Subcutaneous adipose tissue (tissue), 4 donors: ENCODE data around the gene RIPOR2. TPM values are rescaled to one million over a fixed set of nuclear protein-coding genes. Genes with fewer than 3 reads are reported as not detected.

Experiments used
- total RNA-seq, 4 donors: library from RNA; depleted of rRNA; stranded (reverse); fragments of >200 nt; gene quantifications; one replicate each; pipeline ENCODE4 v1.1.0, GENCODE V29; 2016
- TF ChIP-seq, protein P1 (sequence below): fragments of 450-650 bp; IDR thresholded peaks from one replicate; pipeline ENCODE4 v1.5.1; 2016; ENCODE audit warnings: low read depth, mild to moderate bottlenecking, control low read depth, antibody characterized with exemption, moderate library complexity

The RIPOR2 gene
- total RNA-seq, 4 donors from 2014 or later = 7.9 to 36.1 (median 9.2) TPM

DNA sequence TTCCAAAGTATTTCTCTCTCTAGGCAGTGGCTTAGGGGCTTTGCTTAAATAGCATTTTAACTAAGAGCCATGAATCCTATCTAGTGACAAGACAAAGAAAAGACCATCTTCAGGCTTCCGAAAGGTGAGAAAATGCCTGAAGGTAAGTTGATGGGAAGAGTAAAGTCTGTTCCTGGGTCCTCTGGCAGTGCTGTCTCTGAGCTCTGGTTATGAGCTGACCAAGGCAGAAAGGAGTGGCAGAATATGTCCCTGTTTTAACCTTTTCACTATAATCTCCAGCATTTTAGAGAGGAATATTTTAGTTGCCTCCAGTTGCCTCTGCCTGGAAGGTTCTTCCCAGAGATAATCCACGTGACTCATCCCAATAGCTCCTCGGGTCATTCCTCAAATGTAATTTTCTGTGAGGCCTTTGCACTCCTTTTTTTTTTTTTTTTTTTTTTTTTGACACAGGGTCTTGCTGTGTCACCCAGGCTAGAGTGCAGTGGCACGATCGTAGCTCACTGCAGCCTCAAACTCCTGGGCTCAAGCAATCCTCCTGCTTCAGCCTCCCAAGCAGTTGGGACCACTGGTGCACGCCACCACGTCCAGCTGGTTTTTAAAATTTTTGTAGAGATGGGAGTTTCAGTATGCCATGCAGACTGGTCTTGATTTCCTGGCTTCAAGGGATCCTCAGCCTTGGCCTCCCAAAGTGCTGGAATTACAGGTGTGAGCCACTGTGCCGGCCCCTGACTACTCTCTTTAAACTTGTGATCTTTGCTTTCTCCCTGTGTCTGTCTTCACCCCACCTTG lies 133.3 kb downstream of the RIPOR2 start:
- TF ChIP-seq, protein P1, sequence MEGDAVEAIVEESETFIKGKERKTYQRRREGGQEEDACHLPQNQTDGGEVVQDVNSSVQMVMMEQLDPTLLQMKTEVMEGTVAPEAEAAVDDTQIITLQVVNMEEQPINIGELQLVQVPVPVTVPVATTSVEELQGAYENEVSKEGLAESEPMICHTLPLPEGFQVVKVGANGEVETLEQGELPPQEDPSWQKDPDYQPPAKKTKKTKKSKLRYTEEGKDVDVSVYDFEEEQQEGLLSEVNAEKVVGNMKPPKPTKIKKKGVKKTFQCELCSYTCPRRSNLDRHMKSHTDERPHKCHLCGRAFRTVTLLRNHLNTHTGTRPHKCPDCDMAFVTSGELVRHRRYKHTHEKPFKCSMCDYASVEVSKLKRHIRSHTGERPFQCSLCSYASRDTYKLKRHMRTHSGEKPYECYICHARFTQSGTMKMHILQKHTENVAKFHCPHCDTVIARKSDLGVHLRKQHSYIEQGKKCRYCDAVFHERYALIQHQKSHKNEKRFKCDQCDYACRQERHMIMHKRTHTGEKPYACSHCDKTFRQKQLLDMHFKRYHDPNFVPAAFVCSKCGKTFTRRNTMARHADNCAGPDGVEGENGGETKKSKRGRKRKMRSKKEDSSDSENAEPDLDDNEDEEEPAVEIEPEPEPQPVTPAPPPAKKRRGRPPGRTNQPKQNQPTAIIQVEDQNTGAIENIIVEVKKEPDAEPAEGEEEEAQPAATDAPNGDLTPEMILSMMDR = no peak

DNA sequence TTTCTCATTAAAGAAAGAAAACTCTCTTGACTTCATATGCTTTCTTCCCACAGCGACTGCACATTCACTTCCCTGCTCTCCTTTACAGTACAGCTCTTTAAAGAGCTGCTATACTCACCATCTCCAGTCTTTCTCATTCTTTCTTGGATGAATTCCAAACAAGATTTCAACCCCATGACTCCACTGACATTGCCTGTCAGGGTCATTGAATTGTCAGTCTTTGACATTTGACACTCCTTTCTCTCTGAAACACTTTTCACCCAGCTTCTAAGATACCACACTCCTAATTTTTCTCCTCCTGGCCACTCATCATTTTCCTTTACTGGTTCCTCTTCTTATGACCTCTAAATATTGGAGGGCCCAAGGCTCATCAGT lies 136.2 kb downstream of the RIPOR2 start:
- TF ChIP-seq, protein P1 = no peak

GRCh38 chr6:24798740-24799540 lies 136.8 kb downstream of the RIPOR2 start, which contains the start of gene ARMH2:
ARMH2 (minus strand) TSS chr6:24798917; CDS start chr6:24798857, 60 bp downstream.
- TF ChIP-seq, protein P1 = no peak

DNA sequence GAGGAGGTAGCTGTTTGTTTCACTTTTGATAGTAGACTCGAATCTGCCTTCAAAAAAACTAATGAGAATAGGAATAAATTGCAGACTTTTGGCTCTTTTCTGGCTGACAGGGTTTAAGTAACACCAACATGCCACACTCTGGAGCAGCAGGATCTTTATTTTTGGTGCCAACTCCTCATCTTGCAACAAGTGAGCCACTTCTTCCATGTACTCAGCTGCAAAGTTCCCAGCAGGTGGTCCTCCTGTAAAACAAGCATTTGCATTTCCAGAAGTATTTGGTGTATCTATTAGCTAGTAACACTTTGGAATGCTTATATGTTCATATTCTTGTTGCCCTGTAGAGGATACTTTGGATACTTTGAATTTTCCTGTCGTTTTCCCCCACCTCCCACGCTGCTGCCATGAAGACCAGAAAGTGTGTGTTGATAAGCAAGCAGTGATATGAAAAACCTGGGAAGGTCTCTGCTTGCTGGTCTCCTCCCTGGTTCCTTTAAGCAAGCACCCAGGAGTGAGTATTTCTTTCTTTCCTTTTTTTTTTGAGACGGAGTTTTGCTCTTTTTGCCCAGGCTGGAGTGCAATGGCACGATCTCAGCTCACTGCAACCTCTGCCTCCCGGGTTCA lies 138.1 kb downstream of the RIPOR2 start:
- TF ChIP-seq, protein P1 = no peak

DNA sequence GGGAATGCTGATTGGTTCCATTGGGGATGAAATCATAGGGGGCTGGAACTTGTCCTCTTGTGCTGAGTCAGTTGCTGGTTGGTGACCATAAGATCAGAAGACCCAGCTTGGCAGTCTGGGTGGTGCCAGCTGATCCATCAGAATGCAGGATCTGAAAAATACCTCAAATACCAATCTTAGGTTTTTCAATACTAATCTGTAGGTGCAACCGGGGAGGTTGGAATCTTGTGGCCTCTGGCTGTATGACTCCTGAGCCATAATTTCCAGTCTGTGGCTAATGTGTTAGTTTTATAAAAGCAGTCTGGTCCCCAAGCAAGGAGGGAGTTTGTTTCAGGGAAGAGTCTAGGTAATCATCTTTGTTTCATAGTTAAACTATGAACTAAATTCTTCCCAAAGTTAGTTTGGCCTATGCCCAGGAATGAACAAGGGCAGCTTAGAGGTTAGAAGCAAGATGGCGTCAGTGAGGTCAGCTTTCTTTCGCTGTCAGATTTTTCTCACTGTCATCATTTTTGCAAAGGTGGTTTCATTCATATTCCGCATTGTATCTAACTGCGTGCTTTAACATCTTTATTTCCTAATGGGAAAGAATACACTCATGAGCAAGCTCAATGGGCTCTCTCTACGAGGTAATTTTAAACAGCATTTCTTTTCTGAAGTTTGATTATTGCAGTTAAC lies 139.0 kb downstream of the RIPOR2 start:
- TF ChIP-seq, protein P1 = no peak

DNA sequence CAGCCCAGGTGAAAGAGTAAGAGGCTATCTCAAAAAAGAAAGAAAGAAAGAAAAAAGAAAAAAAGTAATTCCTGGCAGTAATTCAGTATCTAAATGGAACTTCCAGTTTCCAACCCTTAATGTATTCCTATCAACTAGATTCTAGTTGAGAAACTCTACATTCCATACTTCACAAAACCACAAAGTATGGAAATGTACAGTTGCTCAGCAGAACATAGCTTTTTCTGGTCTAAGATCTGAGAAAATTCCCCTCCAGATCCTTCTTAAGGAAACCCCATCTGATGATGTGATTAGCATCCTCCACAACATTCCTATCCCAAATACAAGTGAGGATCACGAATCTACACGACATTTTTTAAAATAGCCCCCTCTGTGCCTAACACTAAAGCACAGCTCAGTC lies 140.7 kb downstream of the RIPOR2 start:
- TF ChIP-seq, protein P1 = no peak
